Left renal cortex interstitium (tissue), 4 donors: ENCODE data around the gene TTC6. TPM values are rescaled to one million over a fixed set of nuclear protein-coding genes. Genes with fewer than 3 reads are reported as not detected.
"Not testable (repeated sequence)": the region's sequence is repeated elsewhere in the genome, so short reads cannot be mapped to it uniquely, and the experiment has no call there.

Experiments
- DNase-seq, 4 donors: peaks; one replicate each; pipeline ENCODE4 v3.0.0-alpha.2; 2013; ENCODE audit warnings: low read depth in 4 of 4, low spot score in 2 of 4, missing footprints in 1 of 4
- polyA plus RNA-seq, 4 donors: library from polyadenylated mRNA; unstranded; fragments of 120-200 nt; gene quantifications; one replicate each; pipeline ENCODE4 v1.2.1, GENCODE V29; 2013; ENCODE audit not compliant: insufficient read length in 4 of 4

Gene TTC6
- under 1 TPM in 3 of 4 donors, not detected in 1; 0.27 to 0.73 (median 0.53) TPM for polyA plus RNA-seq

- DNase-seq = no peak
Observed at GRCh38 chr14:37594971-37595808, at the start of gene TTC6, which contains the start of gene FOXA1. TSS of gene TTC6 (plus strand) at chr14:37595629. CDS start at chr14:37622065, 26,436 bp downstream. TSS of gene FOXA1 (minus strand) at chr14:37595249. CDS start at chr14:37594972, 277 bp downstream.

DNA sequence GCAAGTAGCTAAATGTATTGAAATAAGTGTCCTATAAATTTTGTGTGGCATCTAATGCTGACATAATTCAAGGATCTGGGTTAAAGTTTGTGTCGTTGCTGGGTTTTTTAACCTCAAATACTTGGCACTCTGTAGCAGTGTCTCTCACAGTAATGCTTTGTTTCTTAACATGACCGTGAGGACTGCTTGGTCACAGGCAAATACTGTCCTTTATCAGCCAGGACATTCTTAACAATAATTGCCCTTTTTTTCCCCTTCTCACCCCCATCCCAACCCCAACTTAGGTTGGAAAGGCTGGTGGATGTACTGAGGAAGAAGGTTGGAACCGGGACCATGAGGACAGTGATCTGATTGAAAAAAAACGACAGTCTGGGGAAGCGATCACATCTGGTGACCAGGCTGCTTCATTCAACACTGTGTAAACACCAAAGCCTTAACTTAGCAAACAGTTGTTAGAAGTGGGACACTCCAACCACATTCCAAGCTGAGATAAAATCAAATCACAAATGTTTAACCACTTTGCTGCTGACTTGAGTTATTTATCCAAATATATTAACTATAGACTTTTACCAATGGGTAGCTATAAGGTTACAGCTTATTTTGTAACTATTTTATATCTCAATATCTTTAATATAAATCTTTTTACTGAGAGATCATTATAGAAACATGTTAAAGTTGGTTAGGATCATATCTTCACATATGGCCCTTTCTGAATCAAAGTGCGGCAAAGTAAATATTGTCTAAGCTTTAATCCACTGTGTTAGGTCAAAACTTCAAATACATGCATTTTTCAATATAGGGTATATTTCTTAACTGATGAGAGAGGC lies 48.6 kb upstream of the TTC6 start:
- DNase-seq = no peak

GRCh38 chr14:37550511-37550910 lies 44.9 kb upstream of the TTC6 start:
- no peak for DNase-seq

DNA sequence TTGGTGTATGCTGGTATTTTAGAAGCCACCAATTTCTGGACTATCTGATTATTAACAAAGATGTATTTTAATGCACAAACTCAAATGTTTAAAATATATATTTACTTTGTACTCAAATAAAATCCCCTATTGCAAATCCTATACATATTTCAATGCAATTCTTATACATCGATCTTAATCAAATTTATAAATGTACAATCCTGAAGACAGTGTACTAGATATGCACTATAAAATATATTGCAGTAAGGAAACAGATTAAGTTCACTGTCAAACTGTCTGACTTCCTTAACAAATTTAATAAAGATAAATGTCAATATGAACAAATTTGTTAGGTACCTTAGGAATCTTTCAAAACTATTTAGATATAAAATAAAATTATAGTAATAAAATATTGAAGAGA lies 44.3 kb upstream of the TTC6 start:
- DNase-seq = no peak

DNA sequence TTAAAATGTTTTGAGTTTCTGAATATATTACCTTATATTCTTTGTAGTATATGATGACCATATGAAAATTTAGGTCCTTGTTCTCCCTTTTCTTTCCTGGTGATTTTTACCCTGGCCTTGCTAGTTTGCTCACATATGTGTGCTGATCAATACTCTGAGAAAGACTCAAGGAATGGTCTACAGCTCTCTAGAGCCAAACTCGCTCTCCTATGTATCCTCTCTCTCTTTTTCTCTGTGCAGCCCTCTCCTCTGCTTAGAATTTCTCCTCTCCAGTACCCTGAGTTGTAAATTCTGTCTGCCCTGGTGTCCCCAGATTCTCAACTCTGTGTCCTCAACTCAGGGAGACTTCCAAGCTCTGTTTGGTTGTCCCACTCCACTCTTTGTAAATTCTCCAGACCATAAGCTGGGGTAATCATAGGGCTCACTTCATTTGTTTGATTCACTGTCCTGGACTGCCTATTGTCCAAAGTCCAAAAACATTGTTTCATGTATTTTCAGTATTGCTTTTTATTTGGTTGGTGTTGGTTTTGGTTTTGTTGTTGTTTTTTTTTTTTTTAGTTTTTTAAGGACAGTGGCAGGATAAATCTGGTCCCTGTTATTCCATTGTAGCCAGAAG lies 41.4 kb upstream of the TTC6 start:
- no peak for DNase-seq

- not testable (repeated sequence) for DNase-seq
Observed at GRCh38 chr14:37555596-37555995, 39.8 kb upstream of the TTC6 start.

- DNase-seq = no peak
Observed at GRCh38 chr14:37558740-37559139, 36.7 kb upstream of the TTC6 start.

DNA sequence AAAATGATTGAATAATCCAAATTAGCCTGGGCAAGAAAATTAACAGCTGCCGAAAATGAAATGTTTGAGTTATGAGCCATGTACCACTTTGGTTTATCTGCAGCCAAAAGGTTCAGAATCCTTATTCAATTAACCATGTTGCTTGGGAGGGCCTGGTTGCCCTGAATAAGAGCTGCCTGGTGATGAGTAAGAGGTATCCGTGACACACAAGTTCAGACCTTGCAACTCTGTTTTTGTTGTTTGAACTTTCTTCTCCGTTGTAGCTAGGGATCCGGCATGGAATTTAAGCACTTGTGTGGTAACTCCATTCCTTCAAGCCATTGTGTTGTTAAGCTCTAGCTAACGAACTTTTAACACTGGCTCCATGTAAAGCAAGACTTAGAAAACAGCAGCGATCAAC lies 36.0 kb upstream of the TTC6 start:
- DNase-seq = no peak

DNA sequence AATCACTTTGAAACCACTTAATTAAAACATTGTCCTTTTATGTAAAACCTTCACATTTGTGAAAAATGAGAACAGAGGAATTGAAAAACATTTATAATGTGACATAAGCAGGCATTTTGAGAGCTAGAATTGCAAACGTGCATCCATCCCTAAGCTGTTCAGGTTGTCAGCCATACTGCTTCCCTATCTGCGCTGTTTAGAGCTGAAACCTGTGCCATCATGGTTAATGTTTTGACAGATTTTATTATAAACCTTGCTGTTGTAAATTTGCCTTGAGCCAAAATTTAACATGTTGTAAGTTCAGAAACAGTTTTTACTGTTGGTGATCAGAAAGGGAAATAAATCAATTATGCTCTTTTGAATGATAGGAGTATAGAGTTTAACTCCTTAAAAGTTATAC lies 32.2 kb upstream of the TTC6 start:
- no peak for DNase-seq

DNA sequence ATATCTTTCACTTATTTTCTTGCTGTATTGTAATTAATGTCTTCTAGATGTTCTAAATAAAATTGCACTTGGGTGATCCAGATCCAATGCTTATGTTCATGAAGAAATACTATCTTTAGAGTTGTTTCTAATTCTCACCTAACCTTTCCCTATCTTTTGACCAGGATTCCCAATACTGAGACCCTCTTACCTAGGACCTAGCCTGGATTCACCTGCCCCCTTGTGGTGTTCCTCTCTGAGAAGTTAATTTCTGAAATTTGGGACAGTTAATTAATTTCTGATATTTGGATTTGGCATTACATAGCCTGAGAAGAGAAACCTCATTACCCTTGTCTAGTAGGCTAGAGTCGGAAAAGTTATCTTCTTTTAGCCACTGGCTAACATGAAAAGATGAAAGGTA lies 29.9 kb upstream of the TTC6 start:
- no peak for DNase-seq

GRCh38 chr14:37566811-37567371 lies 28.5 kb upstream of the TTC6 start:
- no peak for DNase-seq

- DNase-seq = no peak
Observed at GRCh38 chr14:37569729-37570128, 25.7 kb upstream of the TTC6 start.

DNA sequence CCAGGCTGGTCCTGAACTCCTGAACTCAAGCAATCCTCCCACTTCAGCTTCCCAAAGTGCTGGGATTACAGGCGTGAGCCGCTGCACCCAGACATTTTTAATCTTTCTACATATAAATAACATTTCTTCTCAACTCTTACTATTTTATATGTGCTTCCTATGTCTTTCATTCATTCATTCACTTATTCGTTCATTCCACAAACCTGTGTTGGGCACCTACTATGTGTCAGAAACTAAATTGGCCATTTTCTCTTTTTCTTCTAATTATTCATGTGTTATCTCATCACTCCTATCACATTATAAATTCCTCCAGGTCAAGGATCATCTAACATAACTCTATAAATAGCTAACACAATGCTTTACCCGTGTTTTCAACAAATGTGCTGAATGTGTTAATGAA lies 24.0 kb upstream of the TTC6 start:
- DNase-seq = no peak

DNA sequence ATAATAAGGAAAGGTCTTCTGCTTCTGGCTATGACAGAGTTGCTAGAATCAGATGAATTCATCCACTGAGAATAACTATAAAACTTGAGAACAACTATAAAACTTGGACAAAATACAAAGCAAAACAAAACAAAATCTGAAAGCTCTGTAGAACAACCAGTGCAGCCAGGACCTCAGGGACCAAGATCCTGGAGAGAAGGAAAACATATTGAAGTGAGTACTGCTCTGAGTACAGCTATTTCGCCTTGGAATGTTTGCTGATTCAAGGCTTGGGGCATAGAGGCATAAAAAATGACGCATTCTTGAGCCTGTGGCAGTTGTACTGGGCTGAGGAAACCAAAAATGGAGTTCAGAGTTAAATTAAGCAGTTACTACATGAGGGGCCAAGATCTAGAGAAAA lies 22.1 kb upstream of the TTC6 start:
- no peak for DNase-seq

GRCh38 chr14:37579274-37579673 lies 16.2 kb upstream of the TTC6 start:
- DNase-seq = no peak

- DNase-seq = no peak
Observed at GRCh38 chr14:37580146-37580545, 15.3 kb upstream of the TTC6 start.

DNA sequence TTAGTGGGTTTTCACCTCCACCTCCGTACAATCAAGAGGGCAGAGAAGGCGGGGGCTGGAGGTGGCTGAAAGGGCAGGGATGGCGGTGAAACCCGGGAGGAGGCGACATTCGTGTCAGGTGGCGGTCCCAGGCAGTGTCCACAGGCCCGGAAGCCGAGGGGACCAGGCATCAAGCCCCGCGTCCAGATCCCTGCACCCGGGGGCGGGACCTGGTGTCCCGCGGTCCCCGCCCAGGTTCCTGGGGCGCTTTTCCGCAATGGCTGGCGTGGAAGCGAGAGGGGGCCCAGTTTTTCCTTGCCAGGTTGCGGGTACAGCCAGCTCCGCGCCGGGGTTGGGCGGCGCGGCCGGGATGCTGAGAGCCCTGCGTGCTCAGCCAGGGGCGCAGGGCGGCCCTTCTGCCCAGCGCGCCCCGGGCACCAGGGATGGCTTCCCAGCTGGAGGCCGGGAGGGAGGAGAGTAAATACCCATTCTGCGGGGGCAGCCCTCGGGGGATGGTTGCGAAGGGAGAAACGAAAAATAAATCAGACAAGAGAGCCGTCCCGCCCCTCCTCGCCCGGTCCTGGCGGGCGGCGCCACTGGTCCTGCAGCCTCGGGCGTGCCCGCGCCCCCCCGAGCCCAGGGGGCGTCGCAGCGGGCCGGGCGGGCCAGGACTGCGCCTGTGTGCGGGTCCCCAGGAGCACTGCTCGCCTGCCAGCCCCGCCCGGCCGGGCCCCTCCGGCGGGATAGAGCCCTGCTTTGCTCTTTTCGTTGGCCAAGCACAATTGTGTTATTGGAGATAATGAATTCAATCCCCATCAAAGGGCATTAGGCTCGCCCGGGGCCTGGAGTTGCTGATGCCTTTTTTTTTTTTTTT lies 11.8 kb upstream of the TTC6 start:
- no peak for DNase-seq

DNA sequence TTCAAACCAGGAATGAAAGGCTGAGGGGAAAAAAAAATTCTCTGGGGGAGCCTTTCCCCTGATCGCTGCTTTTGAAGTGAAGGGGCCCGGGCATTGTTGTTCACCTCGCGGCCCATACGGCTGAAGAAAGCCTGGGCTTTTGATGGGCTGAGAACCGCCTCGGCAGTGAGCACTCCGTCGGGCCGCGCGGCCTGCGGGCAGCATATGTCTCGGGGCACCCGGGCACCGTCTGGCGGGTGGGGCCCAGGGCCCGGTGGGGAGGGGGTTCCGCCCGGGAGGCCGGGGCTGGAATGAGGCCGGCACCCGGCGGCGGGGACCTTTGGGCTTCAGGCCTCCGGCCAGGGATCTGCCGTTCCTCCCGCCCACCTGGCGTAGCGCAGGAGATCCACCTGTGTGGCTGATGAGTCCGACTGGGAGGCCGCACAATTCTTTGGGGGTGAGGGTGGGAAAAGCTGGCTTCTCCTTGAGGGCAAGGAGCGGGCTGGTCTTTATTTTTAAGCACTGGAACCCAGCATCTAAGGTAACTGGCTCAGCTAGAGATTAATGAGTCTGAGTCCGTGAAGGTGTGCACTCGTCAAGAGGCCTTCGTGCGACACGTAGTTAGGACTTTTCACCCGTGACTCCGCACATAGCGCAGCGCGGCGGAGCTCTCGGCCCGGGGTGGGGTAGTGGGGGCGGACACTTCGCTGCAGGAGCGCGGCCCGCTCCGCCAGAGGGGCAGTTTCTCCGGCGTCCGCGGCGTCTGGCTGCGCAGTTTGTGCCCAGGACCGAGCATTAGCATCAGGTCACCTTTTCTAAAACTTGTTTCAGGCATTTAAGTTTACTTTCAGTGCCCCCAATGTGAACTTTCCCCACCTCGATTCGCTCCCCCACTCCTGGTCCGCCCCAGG lies 11.0 kb upstream of the TTC6 start:
- no peak for DNase-seq

GRCh38 chr14:37585101-37585511 lies 10.3 kb upstream of the TTC6 start:
- no peak for DNase-seq
